Measurements from ENCODE around the gene GPR37L1.
A peak's percentile ranks its signal among the peaks of the same experiment; 100 is the strongest.
"Not testable (repeated sequence)": the region's sequence is repeated elsewhere in the genome, so short reads cannot be mapped to it uniquely, and the experiment has no call there.

GPR37L1 gene

GRCh38 chr1:202107801-202108731 lies 14.7 kb upstream of the GPR37L1 start:
- no peak for DNase-seq

GRCh38 chr1:202110977-202111376 lies 11.7 kb upstream of the GPR37L1 start:
- DNase-seq, result no peak

GRCh38 chr1:202111589-202111988 lies 11.1 kb upstream of the GPR37L1 start:
- DNase-seq, result not testable (repeated sequence)

- DNase-seq, result no peak
These were observed 9.6 kb upstream of the GPR37L1 start for GRCh38 chr1:202112859-202113689.

DNA sequence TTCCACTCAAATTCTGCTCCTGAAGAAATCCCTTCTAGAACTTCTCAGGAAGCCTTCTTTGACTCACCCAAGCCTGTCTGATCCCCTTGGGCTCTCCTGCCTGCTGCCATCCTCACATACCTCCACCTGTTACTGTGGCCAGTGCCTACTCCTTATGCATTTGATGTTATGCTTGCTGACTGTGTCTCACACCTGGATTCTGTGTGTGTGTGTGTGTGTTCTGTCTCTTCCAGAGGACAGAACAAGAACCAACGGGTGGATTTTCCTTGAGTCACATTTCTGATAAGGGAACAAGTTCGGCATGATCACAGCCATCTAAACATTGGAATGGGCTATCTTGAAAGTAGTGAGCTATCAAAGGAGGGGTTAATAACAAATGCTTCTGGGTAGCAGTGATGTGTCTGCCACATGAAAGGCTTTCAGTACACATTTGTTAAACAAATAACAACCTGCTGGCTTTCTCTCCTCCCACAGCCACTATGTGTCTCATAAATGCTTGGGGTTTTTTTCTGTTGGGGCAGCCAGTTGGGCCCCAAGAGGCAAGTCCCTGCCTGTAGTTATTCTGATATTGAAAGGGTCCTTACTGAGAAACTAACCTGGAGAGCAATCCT lies 8.9 kb upstream of the GPR37L1 start:
- no peak for DNase-seq

DNA sequence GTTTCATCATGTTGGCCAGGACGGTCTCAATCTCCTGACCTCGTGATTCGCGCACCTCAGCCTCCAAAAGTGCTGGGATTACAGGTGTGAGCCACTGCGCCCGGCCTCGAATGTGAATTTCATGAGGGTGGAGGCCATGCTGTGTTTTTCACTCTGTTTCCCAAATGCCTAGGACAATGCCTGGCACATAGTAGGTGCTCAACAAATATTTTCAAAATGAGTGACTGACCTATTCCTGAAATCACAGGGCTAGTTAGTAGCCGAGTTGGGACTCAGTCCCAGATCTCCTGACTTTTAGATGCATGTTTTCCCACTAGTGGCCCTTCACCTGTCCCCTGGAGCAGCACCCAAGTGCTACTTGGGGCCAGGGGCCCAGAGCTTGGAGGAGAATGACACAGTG lies 6.4 kb upstream of the GPR37L1 start:
- no peak for DNase-seq

- no peak for DNase-seq
These were observed 4.8 kb upstream of the GPR37L1 start for GRCh38 chr1:202117898-202118371.

DNA sequence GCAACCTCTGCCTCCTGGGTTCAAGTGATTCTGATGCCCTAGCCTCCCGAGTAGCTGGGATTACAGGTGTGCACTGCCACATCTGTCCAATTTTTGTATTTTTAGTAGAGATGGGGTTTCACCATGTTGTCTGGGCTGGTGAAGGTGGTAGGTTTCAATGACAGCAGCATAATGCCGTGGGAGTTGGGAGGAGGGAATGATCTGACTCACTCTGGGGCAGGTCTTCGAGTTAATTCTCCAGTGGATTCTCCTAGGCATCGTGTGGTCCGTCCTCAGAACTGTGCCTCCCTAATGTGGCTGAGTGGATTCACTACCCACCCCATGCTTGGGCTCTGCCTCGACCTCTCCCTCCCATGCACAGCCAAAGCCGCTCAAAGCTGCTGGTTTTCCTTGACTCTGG lies 1.7 kb upstream of the GPR37L1 start:
- no peak for DNase-seq

DNA sequence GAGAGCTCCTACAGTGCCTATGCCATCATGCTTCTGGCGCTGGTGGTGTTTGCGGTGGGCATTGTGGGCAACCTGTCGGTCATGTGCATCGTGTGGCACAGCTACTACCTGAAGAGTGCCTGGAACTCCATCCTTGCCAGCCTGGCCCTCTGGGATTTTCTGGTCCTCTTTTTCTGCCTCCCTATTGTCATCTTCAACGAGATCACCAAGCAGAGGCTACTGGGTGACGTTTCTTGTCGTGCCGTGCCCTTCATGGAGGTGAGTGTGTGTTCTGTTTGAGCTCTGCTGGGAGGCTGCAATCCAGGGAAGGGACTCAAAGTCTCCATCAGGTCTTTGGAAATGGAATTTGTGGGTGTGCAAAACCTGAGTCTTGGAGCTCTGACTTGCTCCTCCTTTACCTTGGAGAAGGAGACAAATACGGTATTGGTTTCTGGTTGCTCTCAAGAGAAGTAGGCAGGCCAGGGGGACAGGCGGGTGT lies 658 bp downstream of the GPR37L1 start:
- DNase-seq, result no peak

GRCh38 chr1:202124142-202124541 lies 1.4 kb downstream of the GPR37L1 start:
- DNase-seq, result peak; percentile 40

DNA sequence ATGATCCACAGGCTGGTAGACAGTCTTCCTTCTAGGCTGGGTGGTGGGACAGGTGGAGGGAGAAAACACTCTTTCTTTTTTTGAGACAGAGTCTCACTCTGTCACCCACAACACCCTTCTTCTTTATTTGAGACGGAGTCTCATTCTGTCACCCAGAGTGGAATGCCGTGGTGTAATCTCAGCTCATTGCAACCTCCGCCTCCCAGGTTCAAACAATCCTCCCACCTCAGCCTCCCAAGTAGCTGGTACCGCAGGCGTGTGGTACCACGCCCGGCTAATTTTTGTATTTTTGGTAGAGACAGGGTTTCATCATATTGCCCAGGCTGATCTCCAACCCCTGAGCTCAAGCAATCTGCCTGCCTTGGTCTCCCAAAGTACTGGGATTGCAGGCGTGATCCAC lies 2.9 kb downstream of the GPR37L1 start:
- no peak for DNase-seq

- peak; percentile 72 for DNase-seq
These were observed 3.7 kb downstream of the GPR37L1 start for GRCh38 chr1:202126426-202126825.

GRCh38 chr1:202127061-202127460 lies 4.3 kb downstream of the GPR37L1 start:
- DNase-seq, result no peak

DNA sequence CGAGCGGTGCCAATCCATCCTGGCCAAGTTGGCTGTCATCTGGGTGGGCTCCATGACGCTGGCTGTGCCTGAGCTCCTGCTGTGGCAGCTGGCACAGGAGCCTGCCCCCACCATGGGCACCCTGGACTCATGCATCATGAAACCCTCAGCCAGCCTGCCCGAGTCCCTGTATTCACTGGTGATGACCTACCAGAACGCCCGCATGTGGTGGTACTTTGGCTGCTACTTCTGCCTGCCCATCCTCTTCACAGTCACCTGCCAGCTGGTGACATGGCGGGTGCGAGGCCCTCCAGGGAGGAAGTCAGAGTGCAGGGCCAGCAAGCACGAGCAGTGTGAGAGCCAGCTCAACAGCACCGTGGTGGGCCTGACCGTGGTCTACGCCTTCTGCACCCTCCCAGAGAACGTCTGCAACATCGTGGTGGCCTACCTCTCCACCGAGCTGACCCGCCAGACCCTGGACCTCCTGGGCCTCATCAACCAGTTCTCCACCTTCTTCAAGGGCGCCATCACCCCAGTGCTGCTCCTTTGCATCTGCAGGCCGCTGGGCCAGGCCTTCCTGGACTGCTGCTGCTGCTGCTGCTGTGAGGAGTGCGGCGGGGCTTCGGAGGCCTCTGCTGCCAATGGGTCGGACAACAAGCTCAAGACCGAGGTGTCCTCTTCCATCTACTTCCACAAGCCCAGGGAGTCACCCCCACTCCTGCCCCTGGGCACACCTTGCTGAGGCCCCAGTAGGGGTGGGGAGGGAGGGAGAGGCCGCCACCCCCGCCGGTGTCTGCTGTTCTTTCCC lies 5.3 kb downstream of the GPR37L1 start:
- no peak for DNase-seq

DNA sequence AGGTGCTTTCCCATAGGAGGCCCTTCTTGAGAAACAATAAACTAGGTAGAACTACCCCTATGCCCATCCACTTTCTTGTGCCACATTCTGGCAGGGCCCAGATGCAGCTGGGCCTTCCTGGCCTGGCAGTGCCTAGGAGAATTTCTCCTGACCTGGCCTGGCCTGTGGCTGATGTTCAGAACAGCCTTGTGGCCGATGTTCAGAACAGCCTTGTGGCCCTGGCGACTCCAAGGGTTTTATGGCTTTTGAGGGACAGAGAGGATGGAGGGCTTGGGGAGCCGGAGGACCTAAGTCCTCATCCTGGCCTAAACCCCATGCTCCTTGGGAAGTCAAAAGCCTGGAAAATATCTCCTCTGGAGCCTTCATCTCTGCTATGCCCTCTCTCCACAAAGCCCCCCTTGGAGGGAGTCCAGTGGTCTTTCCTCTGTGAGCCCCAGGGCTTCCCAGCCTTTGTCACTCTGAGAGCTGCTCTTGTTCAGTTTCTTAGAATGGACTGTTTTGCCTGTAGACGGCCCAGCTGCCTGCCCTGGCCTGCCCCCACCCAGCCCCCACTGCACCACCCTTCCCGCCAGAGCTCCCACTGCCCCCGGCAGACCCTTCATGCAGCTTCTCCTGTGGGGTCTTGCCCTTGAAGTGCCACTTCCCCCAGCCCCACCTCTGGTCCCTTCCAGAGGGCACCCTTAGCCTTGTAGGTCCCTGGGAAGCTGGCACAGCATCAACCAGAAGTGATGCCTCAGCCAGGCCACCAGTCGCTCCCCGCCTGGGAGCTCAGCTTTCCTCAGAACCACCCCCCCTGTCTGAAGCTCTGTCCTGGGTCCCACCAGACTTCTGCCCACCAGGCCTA lies 7.0 kb downstream of the GPR37L1 start:
- DNase-seq, result peak; percentile 84

GRCh38 chr1:202130297-202130721 lies 7.6 kb downstream of the GPR37L1 start:
- peak; percentile 91 for DNase-seq

DNA sequence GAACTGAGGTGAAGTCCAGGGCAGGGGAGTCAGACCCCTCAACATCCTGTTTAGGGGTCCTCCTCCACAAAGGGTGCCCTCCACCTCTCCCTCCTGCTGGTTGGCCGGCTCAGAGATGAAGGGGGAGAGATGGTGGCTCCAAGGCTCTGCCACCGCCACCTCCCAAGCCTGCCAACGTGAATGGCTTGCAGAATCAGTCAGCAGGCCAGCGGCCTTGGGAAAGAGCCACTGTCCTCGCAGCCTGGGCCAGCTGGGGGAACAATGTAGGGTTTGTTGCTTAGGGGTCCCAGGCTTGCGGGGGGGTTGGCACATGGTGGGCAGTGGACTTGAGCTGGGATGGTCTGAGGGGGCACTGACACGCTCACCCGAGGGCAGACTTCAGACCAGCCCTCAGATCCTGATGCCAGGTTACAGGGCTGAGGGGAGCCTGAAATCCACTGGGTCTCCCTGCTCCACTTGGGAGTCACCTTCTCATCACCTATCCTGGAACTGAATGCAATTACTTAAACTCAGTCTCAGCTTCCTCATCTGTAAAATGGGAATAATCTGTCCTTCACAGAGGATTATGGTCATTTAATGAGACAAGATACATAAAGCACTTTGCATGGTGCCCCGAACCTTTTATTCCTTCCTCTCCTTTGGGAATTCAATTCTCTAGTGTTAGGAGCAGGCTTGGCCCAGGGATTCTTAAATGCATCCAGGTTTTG lies 8.3 kb downstream of the GPR37L1 start:
- peak; percentile 91 for DNase-seq

GRCh38 chr1:202131956-202132821 lies 9.5 kb downstream of the GPR37L1 start:
- DNase-seq, result peak; percentile 68

DNA sequence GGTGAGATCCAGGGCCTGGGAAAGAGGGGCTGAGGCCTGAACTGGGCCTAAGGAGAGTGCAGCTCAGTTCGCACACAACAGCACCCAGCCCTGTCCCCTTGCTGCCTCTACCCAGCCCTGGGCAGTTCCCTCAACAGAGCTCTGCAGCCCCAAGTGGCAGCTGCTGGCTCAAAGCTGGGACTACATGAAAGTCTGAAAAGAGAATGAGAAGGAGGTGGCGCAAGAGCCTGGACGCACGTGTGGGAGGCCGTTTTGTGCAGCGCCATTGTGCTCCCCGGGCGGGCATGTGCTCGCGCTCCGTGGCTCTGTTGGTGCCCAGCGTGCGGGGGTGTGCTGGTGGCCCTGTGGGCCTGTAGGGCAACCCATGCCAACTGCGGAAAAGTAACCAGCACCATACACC lies 10.3 kb downstream of the GPR37L1 start:
- DNase-seq, result peak; percentile 86

DNA sequence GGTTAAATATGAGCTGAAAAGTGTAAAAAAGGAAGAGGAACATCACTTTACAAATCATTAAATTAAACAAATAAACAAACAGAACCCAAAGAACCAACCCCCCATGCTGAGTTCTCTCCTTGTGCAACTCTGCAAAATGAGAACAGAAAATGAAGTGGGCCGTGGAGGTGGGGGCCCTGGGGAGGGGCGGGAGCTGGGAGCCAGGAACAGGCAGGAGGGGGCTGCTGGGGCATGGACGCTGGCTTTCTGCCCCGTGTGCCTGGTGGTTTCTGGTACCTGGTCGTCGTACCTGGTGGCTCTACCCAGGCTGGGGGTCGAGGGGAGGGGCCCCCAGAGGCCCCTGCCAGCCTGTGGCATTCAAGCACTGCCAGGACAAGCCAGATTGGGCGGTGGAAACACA lies 10.8 kb downstream of the GPR37L1 start:
- DNase-seq, result no peak
